Stimulated activated CD4-positive, alpha-beta T cell treated with anti-CD3 and anti-CD28 coated beads, Interleukin-12 subunit alpha, Interleukin-12 subunit beta, amount 100 ng/mL, for 4 hours (primary cell): ENCODE data around the gene SMYD3.
"Not testable (repeated sequence)": the region's sequence is repeated elsewhere in the genome, so short reads cannot be mapped to it uniquely, and the experiment has no call there.

Source experiments
- DNase-seq: peaks from one replicate; pipeline ENCODE4 v3.0.0-alpha.2; 2020

SMYD3 gene

DNA sequence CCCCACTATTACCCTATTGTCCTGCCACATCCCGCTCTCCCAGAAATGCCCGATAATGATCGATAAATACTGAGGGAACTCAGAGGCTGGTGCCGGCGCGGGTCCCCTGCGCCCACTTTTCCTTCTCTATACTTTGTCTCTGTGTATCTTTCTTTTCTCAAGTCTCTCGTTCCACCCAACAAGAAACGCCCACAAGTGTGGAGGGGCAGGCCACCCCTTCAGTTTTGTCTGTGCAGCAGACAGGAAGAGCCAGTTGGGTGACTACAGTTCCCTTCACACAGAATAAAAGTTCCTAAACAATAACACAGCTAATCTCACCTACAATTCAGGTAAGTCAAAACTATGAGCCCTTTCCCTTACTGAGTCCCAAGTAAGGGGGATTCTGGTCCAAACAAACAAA, 423.7 kb downstream of the SMYD3 start:
- no peak for DNase-seq

DNA sequence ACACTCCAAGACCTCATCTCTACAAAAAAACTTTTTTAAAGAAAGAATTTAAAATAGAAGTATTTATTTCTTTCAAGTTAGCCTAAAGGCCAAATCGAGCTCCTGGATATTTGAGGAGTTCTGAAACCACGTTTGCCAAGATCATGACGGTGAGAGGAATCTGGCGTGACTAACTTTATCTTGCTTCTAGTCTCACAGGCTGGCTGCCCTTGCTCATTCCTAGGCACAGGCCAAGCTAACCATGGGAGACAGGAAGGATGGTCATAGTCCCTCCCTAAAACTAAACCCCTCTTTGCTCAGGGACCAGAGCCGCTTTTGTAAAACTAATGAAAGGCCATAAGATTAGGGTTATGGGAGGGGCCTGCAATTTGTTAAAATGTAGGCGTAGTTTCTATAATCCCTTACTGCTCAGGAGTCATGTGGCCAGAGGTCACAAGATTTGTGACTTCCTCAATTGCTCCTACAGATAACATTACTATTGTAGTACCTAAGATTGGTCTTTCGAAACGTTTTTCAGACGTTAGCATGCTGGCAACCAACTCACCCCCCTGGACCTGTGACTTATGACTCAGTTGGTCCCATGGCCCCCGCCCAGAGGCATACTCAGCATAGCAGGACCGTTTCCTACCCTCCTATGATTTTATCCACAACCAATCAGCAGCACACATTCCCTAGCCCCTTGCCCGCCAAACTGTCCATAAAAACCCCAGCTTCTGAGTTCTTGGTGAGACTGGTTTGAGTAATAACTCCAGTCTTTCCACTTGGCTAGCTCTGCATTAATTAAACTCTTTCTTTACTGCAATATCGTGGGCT, 425.0 kb downstream of the SMYD3 start:
- no peak for DNase-seq

DNA sequence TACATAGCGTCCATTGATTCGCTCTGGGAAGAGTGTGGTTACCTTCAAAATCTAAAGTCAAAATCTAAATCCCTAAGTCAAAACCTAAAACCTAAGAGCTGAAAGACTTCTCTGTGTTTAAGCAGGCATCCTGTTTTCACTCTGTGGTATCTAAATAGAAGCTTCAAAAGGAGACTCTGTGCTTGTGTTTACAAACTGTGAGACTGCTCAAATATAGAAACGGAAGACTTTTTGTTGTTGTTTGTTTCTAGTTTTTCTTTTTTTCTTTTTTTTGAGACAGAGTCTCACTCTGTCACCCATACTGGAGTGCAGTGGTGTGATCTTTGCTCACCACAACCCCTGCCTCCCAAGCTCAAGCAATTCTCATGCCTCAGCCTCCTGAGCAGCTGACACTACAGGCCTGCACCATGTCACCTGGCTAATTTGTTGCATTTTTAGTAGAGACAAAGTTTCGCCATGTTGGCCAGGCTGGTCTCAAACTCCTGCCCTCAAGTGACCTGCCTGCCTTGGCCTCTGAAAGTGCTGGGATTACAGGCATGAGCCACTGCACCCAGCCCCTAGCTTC, 425.9 kb downstream of the SMYD3 start:
- no peak for DNase-seq

DNA sequence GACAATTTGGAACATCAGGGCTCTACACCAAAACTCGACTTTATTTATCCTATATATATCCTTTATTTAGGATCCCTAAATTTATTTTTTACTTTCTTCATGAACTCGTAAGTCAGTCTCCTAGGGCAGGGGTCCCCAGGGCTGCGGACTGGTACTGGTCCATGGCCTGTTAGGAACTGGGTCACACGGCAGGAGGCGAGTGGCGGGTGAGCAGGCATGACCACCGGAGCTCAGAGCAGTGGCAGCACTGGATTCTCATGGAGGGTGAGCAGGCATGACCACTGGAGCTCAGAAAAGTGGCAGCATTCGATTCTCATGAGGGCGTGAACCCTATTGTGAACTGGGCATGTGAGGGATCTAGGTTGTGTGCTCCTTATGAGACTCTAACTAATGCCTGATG, 427.0 kb downstream of the SMYD3 start:
- DNase-seq = no peak

DNA sequence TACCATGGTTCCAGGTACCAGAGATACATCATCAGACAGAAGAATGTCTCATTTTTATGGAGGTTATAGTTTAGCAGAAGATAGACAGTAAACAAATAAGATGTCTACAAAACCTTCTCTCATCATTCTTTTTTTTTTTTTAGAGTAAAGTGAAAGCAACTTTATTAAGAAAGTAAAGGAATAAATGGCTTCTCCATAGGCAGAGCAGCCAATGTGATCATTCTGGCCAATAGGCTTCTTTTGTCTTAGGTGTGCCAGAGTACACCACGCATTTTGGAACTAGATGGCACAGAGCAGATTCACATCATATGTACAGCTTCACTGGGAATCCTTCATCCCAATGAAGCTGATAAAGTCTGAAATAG, 428.2 kb downstream of the SMYD3 start:
- no peak for DNase-seq

DNA sequence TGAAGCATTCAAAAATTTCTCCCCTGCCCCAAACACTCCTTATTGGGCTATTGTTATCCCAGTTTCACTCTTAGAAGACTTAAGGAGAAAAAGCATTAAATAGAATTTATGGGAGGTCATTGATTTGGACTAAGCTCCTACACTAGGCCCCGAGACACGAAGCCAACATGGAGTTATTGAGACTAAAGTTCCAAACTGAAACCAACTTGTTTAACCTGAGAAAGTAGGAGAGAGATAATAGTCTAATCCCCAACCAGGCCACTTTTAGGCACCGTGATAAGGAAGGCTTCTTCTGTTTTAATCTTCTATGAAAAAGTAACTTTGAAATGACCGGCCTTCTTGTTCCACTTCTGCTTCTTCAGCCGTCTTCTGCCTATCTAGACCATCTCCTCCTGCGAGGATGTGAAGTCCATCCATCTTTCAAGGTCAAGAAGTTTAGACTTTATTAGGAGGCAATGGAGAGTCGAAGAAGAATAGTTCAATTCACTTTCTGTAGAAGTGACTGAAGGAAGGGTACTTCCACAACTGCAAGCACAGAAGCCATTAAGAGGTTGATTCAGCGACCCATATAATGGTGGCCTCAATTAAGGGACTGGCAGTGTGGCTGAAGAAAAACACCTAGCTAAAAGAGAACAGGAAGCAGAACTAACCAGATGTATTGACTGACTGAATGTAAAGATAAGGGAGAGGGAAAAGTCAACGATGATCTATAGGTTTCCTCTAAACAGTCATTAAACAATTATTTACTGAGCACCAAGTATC, 428.8 kb downstream of the SMYD3 start:
- no peak for DNase-seq

DNA sequence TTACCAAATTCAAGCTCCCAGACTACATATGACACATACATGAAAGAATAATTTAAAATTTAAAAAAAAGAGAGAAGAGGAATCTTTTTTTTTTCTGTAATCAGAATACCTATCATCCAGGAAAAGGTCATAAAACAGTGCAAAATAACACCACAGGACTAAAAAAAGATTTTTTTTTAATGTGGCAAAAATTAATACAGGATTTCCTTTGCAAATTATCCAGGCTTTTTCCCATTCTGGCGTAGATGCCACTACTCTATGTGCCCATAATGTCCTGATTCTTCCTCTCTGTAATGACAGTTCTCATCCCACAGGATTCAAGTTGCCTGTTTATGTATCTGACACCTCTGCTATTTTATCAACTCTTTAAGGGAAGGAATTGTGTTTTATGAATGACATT, 429.6 kb downstream of the SMYD3 start:
- DNase-seq = no peak

DNA sequence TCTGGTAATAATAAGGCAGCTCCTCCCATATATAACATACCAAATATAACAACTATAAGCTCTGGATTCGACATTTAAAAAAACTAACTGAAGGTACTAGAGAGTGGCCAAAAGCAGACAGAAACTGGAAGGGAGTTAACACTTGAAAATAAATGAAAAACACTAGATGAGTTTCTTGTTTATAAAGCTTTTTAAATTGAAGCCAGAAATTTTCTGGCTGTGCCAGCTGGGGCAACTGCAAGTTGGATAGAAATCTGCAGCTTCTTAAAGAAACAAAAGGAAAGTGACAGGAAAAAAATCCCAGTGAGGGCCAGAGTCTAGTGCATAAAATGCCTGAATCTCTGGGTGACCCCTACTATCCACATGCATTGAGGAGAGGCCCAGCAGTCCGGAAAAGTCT, 432.7 kb downstream of the SMYD3 start:
- DNase-seq = no peak

DNA sequence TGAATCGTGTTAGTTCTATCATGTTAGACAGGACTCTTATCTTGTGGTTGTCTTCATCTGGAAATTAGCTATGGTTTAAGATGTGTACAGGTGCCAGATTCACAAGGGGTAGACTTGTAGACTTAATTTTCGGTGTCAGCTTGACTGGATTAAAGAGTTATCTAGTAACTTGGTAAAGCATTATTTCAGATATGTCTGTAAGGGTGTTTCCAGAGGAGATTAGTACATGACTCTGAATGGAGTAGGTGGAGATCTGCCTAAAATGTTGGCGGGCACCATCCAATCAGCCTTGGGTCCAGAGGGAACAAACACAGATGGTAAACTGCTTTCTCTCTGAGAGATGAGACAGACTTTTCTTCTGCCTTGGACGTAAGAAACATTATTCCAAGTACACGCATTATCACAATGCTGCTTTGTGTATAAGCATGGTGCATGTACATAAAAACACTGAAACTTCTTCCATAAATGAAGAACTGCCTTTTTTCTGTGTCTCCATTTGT, 434.6 kb downstream of the SMYD3 start:
- no peak for DNase-seq

DNA sequence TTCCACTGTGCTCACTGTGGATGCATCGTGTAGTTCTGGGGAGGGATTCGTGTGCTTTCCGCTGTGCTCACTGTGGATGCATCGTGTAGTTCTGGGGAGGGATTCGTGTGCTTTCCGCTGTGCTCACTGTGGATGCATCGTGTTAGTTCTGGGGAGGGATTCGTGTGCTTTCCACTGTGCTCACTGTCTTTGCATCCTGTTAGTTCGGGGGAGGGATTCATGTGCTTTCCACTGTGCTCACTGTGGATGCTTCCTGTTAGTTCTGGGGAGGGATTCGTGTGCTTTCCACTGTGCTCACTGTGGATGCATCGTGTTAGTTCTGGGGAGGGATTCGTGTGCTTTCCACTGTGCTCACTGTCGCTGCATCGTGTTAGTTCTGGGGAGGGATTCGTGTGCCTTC, 435.1 kb downstream of the SMYD3 start:
- DNase-seq = not testable (repeated sequence)

DNA sequence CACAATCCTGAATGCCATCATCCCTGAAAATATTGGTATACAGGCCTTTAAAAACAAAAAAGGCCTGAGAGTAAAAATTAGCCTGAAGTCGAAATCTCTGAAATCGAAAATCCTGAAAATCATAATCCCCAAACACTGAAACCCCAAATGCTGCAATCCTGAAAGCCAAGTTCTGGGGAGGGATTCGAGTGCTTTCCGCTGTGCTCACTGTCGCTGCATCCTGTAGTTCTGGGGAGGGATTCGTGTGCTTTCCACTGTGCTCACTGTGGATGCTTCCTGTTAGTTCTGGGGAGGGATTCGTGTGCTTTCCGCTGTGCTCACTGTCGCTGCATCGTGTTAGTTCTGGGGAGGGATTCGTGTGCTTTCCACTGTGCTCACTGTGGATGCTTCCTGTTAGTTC, 435.5 kb downstream of the SMYD3 start:
- DNase-seq = not testable (repeated sequence)

DNA sequence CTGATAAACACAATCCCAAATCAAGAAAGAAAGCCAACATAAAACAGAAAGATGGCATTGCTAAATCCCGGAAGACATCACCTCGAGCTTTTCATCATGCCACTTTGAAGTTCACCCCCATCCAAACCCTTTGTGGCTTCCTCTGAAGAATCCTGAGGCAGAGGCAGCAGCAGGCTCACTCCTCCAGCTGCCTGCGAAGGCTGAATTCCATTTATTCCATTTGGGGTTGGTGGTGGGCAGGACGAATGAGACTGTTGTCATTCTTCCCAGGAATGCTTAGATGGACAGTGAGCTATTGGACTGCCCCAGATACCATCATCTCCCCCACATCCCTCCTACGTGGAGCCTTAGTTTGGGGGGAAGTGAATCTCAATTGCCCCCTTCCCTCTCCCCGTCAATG, 437.5 kb downstream of the SMYD3 start:
- no peak for DNase-seq

DNA sequence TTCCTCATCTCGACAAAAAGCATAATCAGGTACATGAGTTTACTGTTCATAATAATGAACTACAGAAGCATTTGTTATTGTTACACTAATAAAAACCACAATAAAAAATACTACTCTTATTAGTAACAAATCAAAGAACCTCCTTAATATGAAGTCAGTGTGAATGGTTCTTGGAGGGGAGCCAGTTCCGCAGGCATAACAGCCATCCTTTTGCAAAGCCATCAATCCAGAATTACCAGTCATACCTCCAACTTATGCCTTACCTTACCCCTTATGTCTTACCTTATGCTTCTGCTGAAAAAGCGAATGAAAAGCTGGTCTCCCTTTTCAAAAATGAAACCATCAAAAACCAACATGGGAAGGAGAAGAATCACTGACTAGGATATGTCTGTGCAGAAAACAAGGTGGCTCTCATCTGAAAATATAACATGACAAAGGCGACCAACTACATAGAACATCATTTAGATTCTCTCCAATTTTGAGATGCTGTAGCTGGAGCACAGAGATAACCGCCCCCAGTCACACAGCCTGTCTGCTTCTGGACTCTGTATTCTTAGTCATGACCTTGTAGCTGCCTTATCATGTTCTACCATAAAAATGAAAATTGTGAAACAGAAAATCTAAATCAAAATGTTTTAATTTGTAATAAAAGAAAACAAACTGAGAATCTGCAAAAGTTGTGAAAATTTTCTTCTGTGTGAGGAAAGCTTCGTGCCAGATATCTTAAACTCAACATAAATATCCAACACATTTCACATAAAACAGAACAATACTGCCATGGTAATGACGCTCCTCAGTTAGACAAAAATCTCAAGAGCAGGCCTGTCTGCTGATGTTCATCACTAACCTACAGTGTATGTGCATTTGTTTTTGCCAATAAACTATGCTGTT, 438.2 kb downstream of the SMYD3 start:
- no peak for DNase-seq

DNA sequence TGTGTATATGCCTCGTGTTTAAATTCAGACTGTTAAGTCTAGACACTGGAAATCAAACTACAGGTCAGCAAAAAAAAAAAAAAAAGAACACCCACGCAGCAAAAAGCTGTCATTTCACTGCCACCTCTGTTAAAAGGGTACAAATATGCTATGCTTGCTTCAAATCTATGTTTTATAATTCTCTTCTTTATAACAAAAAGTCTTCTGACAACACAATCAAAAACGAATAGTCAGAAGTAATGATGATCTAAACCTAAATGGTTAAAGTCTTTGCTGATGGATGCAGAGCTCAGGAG, 438.9 kb downstream of the SMYD3 start:
- DNase-seq = no peak

DNA sequence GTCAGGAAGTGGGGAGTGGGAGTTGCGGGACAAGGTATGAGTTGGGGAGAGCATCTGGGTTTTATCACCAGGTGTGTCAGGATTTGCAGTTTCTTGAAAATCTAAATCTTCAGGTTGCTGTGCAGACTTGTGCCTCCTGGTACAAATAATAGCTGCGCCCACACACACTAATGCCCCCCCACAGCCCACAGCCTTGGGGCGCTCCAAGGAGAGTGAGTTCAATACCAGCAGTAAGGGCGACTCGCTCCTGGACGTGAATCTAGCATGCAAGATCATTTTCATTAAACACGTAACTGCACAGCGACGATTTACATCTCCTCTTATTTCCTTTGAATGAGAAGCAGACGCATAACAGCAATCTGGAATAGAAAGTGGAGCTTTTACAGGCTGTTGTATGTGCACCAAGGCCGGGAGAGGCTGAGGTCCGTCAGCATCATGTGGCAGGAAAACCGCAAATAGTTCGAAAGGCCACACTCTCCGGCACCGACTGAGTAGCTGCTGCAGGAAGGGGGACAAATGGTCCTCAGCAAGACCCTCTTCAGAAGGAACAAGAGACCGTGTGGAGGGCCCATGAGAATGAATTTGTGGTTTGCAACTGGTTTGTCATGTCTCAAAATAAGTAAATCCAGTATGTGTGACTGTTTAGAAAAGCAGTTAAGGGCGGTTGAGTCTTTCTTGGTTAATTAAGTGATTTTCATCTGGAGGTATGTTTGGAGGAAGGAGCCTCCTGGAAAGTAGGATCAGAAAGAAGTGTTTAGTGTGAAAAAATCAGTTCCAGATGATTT, 439.5 kb downstream of the SMYD3 start:
- DNase-seq = no peak

DNA sequence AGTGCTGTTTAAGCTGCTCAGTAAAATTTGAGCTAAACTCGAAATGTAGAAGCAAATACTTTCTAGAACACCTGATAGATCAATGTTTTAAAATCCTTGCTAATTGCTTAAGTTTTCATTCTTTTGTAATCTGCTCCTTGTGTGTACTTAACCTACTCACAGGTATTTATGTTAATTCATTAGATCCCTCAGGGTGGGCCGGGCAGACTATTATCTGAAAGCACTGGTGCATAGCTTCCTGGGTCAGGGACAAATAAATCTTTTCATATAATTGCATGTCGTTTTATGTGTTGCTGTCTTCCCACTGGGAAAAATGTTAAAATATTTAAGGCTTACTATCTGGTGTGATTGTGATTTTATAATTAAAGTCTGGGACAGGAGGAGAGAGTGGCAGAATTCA, 440.5 kb downstream of the SMYD3 start:
- no peak for DNase-seq

DNA sequence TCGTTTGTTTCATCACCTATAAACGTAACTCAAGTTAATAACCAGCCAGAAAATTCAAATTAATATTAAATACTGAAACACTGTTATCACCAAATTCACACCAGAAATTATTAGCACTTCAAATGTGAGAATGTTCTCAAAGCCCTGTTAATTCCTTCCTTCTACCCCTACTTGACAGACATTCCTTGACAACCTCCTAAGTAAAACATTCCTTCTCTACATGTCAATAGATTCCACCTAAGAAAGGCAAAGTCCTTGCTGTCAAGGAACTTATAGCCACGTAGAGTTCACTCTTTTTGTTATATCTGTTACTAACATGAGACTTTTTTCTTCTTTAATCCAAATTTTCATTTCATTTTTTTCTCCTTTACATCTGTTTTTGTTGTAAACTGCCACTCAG, 441.5 kb downstream of the SMYD3 start:
- no peak for DNase-seq

DNA sequence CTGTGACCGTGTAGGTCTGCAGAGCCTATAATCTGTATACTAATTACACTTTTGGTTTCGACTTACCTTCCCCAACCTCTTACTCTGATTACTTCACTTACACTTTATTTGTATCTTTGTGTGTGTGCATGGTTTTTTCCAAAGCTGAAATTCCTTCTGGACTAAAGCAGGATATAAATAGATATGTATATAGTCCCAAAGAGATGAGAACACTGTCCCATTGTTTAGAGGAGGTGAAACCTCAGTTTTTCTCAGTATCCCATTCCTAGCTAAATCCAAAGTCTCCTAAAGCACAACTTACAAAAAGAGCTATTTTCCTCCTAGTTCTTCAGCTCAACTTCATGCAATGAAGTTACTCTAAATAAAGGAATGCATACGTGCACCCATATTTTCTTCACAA, 442.2 kb downstream of the SMYD3 start:
- no peak for DNase-seq

DNA sequence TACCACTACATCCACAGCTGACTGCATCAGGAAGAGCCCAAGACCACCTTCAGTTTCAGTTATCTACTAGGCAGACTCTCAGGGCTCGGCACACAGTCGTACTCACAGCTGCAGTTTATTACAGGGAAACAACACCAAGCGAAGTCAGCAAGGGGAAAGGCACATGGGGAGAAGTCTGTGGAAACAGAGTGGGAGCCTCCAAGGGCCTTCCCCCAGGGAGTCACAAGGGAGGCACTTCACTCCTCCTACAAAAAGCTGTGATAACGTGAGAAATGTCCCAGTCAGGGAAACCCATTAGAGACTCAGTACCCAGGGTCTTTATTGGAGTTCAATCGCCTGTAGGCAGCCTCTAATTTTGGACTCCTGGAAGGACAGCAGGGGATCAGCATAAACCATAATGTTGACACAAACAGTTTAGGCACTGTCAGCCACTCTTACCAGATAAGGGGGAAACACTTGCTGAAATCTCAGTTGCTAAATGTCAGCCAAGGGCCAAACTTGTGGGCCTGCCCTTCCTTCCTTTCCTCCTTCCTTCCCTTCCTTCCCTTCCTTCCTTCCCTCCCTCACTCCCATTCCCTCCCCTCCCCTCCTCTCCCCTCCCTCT, 444.0 kb downstream of the SMYD3 start:
- DNase-seq = no peak

DNA sequence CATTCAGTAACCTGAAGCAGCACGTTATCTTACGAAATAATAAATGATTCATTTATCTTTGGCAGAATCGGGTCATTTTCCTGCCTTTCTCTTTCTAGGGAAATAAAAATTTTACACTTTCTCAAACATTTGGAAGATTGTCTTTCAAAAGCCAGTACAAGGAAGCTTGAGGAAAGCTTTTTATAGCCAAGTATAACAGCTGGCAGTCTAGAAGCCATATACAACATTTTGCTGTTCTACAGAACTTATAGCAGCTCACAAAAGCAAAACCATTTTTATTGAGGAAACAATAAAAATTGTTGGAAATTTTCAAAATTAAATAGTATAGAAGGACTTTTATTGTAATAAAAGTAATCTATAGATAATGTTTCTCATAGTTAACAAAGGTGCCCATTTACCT, 448.6 kb downstream of the SMYD3 start:
- DNase-seq = no peak

DNA sequence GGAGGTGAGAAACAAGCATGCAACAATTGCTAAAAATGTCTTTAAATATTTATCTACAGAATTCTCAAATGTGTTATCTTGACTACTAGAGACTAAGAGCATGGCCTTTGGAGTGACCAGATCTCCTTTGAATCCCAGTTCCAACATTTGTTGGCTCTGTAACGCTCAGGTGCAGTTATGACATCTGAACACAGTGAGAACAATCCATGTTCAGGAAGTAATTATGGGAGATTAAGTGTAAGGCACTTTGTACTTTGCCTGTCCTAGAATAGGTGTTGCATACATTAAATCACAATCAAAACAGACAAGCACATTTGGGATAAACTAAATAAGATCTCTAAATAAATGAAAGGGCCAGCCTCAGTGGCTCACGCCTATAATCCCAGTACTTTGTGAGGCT, 454.5 kb downstream of the SMYD3 start:
- no peak for DNase-seq

DNA sequence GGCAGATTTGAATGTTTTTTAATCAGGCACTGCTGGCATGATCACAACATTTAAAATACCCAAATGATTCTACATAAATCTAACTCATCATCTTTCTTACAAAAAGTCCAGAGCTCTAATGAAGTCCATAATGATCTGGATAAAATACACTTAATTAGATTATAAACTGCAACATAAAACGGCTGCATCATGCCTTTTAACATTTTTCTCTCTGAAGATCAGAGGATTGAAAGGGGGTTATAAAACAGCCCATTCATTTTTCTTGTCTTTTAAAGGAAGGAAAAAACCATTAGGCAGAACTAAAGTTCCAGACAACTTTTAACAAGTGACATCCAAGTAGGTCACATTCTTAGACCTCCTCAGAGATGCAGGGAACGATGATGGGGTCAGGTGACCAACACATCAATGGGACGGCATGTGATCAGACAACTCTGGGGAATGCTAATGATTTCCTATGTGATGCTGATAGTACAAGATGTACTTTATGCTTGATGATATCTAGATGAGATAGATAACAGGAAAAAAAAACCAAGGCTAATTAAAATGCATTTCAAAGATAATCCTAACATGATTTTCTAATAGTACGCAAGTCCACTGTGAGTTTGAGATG, 455.1 kb downstream of the SMYD3 start:
- DNase-seq = no peak
